MM.1S (cell line): ENCODE measurements around the gene TMEM176B.

Experiments used
- DNase-seq: peaks from one replicate; pipeline ENCODE4 v3.0.0-alpha.2; 2015
- H2AFZ ChIP-seq: fragments of 300-600 bp; sonication (generic); 2 replicates; pipeline ENCODE4 v1.6.0; 2016; ENCODE audit warnings: antibody characterized with exemption, low read length
- H3F3A ChIP-seq: fragments of 300-600 bp; sonication (generic); 2 replicates; pipeline ENCODE4 v1.6.1; 2016; ENCODE audit warnings: mild to moderate bottlenecking, antibody characterized with exemption, low read length, moderate library complexity, mixed read lengths; ENCODE audit not compliant: insufficient read depth
- H3K27ac ChIP-seq: fragments of 300-600 bp; sonication (generic); 2 replicates; pipeline ENCODE4 v1.5.1; 2016; ENCODE audit warnings: mild to moderate bottlenecking, low read length
- H3K27me3 ChIP-seq: fragments of 300-600 bp; sonication (generic); replicated peaks from 2 replicates; pipeline ENCODE4 v1.6.0; 2016; ENCODE audit warnings: low read length; ENCODE audit not compliant: insufficient read depth
- H3K36me3 ChIP-seq: fragments of 300-600 bp; sonication (generic); replicated peaks from 2 replicates; pipeline ENCODE4 v1.6.1; 2016; ENCODE audit warnings: mild to moderate bottlenecking, low read length, mixed read lengths; ENCODE audit not compliant: insufficient read depth
- H3K4me1 ChIP-seq: fragments of 300-600 bp; sonication (generic); 2 replicates; pipeline ENCODE4 v1.6.1; 2016; ENCODE audit warnings: low read length, mixed read lengths
- H3K4me2 ChIP-seq: fragments of 300-600 bp; sonication (generic); 2 replicates; pipeline ENCODE4 v1.6.0; 2016; ENCODE audit warnings: low read depth, low read length
- H3K4me3 ChIP-seq: fragments of 300-600 bp; sonication (generic); 2 replicates; pipeline ENCODE4 v1.5.1; 2016; ENCODE audit warnings: low read length, mixed read lengths
- H3K79me2 ChIP-seq: fragments of 300-600 bp; sonication (generic); 2 replicates; pipeline ENCODE4 v1.6.1; 2016; ENCODE audit warnings: mixed run types, low read length, mixed read lengths
- H3K9ac ChIP-seq: fragments of 300-600 bp; sonication (generic); 2 replicates; pipeline ENCODE4 v1.6.1; 2016; ENCODE audit warnings: low read length, mixed read lengths
- H3K9me2 ChIP-seq: fragments of 300-600 bp; sonication (generic); replicated peaks from 2 replicates; pipeline ENCODE4 v1.6.1; 2016; ENCODE audit warnings: mild to moderate bottlenecking, low read length, mixed read lengths; ENCODE audit not compliant: insufficient read depth
- H3K9me3 ChIP-seq: fragments of 300-600 bp; sonication (generic); replicated peaks from 2 replicates; pipeline ENCODE4 v1.6.1; 2016; ENCODE audit warnings: mild to moderate bottlenecking, low read length, mixed read lengths; ENCODE audit not compliant: insufficient read depth
- H4K20me1 ChIP-seq: fragments of 300-600 bp; sonication (generic); 2 replicates; pipeline ENCODE4 v1.6.1; 2016; ENCODE audit warnings: mild to moderate bottlenecking, low read length, moderate library complexity, mixed read lengths; ENCODE audit not compliant: insufficient read depth
- EZH2 ChIP-seq: fragments of 300-600 bp; sonication (generic); optimal IDR thresholded peaks from 2 replicates; pipeline ENCODE3; 2017; ENCODE audit warnings: low read depth, mild to moderate bottlenecking, antibody characterized with exemption, low read length, mixed read lengths
- EZH2phosphoT487 ChIP-seq: fragments of 300-600 bp; sonication (generic); IDR thresholded peaks from 2 replicates; pipeline ENCODE4 v1.6.1; 2018; ENCODE audit warnings: antibody characterized with exemption, low read length
- TF ChIP-seq, protein P1 (sequence below): fragments of 300-600 bp; sonication (generic); IDR thresholded peaks from 2 replicates; pipeline ENCODE4 v1.5.1; 2016; ENCODE audit warnings: antibody characterized with exemption, low read length, mixed read lengths

Gene TMEM176B

DNA sequence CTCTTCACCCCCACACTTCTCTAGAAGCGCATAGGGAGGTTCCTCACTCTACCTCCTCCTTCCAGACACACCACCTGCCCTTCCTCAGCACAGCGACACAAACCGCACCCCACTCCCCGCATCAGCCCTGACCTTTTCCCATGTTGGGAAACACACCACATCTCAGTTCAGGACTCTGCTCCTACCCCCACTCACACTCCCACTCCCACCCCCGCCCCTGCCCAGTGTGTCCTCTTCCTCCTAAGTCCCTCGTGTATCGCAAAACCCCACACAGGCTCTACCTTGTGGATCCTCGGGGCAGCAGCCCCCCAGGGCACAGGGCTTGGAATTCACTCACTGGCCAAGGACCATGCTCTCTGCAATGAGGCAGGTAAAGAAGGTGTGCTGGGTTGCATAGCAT lies 47.9 kb upstream of the TMEM176B start:
- Histone ChIP-seq H4K20me1 (no peaks in the 10 kb centered on the region), H3K27ac (no peak overlapping the region), H3K36me3 (no peaks in the 10 kb centered on the region), H3K4me3 (no peak overlapping the region), H2AFZ (no peak overlapping the region), H3K79me2 (no peaks in the 10 kb centered on the region), H3K9me2 (no peaks in the 10 kb centered on the region), H3K9ac (no peak overlapping the region), H3K9me3 (no peaks in the 10 kb centered on the region), H3K4me2 (no peak overlapping the region), H3K4me1 (no peaks in the 10 kb centered on the region), H3K27me3 (no peaks in the 10 kb centered on the region), H3F3A (no peaks in the 10 kb centered on the region)
- DNase-seq: no peak
- TF ChIP-seq EZH2phosphoT487: no peak
- no peak for TF ChIP-seq EZH2
- TF ChIP-seq, protein P1, sequence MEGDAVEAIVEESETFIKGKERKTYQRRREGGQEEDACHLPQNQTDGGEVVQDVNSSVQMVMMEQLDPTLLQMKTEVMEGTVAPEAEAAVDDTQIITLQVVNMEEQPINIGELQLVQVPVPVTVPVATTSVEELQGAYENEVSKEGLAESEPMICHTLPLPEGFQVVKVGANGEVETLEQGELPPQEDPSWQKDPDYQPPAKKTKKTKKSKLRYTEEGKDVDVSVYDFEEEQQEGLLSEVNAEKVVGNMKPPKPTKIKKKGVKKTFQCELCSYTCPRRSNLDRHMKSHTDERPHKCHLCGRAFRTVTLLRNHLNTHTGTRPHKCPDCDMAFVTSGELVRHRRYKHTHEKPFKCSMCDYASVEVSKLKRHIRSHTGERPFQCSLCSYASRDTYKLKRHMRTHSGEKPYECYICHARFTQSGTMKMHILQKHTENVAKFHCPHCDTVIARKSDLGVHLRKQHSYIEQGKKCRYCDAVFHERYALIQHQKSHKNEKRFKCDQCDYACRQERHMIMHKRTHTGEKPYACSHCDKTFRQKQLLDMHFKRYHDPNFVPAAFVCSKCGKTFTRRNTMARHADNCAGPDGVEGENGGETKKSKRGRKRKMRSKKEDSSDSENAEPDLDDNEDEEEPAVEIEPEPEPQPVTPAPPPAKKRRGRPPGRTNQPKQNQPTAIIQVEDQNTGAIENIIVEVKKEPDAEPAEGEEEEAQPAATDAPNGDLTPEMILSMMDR: no peak

DNA sequence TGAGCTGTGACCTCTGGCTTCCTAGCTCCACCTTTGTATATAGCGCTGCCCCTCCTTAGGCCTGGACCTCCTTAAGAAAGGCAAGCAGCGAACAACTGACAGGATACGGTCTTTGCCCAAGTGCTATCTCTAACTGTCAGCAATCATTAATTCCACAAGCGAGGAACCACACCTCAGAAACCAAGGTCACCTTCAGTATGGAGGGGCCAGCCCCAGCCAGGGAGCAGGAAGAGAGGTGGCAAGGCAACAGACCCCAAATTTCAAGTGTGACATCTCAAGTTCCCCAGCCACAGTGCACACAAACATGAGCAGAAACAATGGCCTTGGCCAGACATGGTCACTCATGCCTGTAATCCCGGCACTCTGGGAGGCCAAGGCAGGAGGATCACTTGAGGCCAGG lies 47.4 kb upstream of the TMEM176B start:
- DNase-seq: no peak
- Histone ChIP-seq H3K4me1 (no peaks in the 10 kb centered on the region), H3K79me2 (no peaks in the 10 kb centered on the region)

DNA sequence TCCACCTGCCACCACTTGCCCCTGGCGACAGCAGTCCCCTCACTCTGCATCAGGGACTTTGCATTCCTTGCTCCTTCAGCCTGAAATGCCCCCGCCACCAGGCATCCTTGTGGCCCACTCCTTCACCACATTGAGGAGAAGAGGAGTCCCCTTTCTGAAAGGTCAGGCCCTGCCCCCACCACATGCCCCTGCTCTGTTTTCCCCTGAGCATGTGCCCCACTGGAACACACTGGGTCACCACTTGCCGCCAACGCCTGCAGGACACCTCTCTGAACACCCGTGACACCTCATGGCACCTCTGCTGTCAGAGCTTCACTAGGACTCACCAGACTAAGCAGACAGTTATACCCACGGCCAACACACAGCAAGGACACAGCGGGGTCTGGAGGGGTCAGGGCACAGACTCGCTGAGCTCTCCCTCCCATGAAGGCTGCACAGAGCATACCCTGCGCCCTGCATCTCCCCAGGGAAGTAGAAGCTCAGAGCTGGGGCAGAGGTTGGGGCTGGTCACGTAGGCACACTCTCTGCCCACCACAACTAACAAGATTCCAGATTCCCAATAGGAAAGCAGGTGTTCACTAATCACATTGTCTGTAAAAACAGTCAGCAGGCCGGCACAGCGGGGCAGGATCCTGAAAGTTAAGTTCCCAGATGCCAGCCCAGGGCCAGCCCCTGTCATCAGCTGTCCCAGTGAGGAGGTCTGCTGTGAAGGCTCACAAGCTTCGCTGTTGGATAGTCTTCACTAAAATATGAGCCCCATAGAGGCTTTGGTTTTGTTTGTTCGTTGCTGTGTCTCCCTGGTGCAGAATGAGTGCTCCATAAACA lies 46.3 kb upstream of the TMEM176B start:
- H3K4me1 ChIP-seq: no peaks in the 10 kb centered on the region
- DNase-seq: no peak
- H4K20me1 ChIP-seq: no peaks in the 10 kb centered on the region
- no peaks in the 10 kb centered on the region for H3K36me3 ChIP-seq
- no peaks in the 10 kb centered on the region for H3F3A ChIP-seq
- no peaks in the 10 kb centered on the region for H3K9me2 ChIP-seq
- no peak overlapping the region for H3K4me2 ChIP-seq
- H3K9me3 ChIP-seq: no peaks in the 10 kb centered on the region
- TF ChIP-seq EZH2phosphoT487: no peak
- no peak for TF ChIP-seq EZH2
- TF ChIP-seq, protein P1: no peak
- H3K79me2 ChIP-seq: no peaks in the 10 kb centered on the region
- no peak overlapping the region for H3K27ac ChIP-seq
- no peak overlapping the region for H3K4me3 ChIP-seq
- no peak overlapping the region for H2AFZ ChIP-seq
- H3K27me3 ChIP-seq: no peaks in the 10 kb centered on the region
- H3K9ac ChIP-seq: no peak overlapping the region

More for the DNA sequence above, 47.4 kb upstream of the TMEM176B start:
- Histone ChIP-seq H3K27me3 (no peaks in the 10 kb centered on the region), H3K27ac (no peak overlapping the region), H3K36me3 (no peaks in the 10 kb centered on the region), H3F3A (no peaks in the 10 kb centered on the region), H2AFZ (no peak overlapping the region), H3K9me2 (no peaks in the 10 kb centered on the region), H3K4me2 (no peak overlapping the region), H3K9me3 (no peaks in the 10 kb centered on the region), H3K4me3 (no peak overlapping the region), H3K9ac (no peak overlapping the region), H4K20me1 (no peaks in the 10 kb centered on the region)
- TF ChIP-seq EZH2phosphoT487: no peak

DNA sequence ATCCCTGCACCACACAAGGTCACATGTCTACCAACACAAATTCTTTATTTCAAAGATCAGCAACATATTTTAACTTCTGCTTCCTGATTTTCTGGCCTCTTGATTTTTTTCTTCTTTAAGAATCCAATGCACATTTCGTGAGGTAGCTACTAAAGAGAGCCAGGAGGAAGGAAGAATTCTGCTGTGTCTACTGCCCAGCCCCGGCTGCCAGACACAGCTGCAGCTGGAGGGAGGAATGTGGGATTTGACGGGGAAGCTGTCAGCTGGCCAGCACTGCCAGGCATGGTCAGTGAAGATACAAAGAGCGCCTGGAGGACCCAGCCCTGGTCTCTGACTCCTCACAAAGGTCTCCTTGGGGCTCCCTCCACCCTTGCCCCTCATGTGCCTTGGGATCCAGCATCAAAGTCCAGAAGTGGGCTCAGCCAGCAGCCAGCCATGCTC lies 45.3 kb upstream of the TMEM176B start:
- no peak overlapping the region for H2AFZ ChIP-seq
- no peaks in the 10 kb centered on the region for H3K27me3 ChIP-seq
- H3F3A ChIP-seq: no peaks in the 10 kb centered on the region
- no peak overlapping the region for H3K27ac ChIP-seq
- no peak overlapping the region for H3K9ac ChIP-seq
- no peaks in the 10 kb centered on the region for H3K36me3 ChIP-seq
- no peaks in the 10 kb centered on the region for H3K79me2 ChIP-seq
- H4K20me1 ChIP-seq: no peaks in the 10 kb centered on the region
- H3K4me1 ChIP-seq: no peaks in the 10 kb centered on the region
- no peak for DNase-seq
- no peaks in the 10 kb centered on the region for H3K9me2 ChIP-seq
- H3K4me2 ChIP-seq: no peak overlapping the region
- TF ChIP-seq, protein P1: no peak
- TF ChIP-seq EZH2phosphoT487 (no peak), EZH2 (no peak)
- H3K9me3 ChIP-seq: no peaks in the 10 kb centered on the region
- H3K4me3 ChIP-seq: no peak overlapping the region
